Epithelial cell of alveolus of lung (primary cell): Measurements from ENCODE around the gene RANBP1. TPM values are rescaled to one million over a fixed set of nuclear protein-coding genes. Genes with fewer than 3 reads are reported as not detected.

Experiments used
- total RNA-seq: library from RNA; depleted of rRNA; stranded (reverse); fragments of >200 nt; gene quantifications from 2 replicates; pipeline ENCODE4 v1.2.1, GENCODE V29; 2015

Gene RANBP1
- 251 and 446 TPM in 2 replicates for total RNA-seq

GRCh38 chr22:20115691-20116375 lies at the start of gene RANBP1:
Gene RANBP1, plus strand, starts transcription at chr22:20116104. Its CDS starts 81 bp downstream, at chr22:20116185.

GRCh38 chr22:20079745-20080444 lies 36.0 kb upstream of the RANBP1 start, which contains the start of gene DGCR8:
Gene DGCR8, plus strand, starts transcription at chr22:20080241. Its CDS starts 5,723 bp downstream, at chr22:20085964.

GRCh38 chr22:20116951-20117632 lies 1.2 kb downstream of the RANBP1 start, which contains the start of gene TRMT2A:
Gene TRMT2A, minus strand, starts transcription at chr22:20117226. Its CDS starts 320 bp downstream, at chr22:20116906.

GRCh38 chr22:20131597-20131858 lies 15.6 kb downstream of the RANBP1 start, which contains the start of gene ZDHHC8:
Gene ZDHHC8, plus strand, starts transcription at chr22:20131804. Its CDS starts 144 bp downstream, at chr22:20131948.

GRCh38 chr22:20150381-20151275 lies 34.7 kb downstream of the RANBP1 start, which contains the start of gene CCDC188:
Gene CCDC188, minus strand, starts transcription at chr22:20151055. Its CDS starts 69 bp downstream, at chr22:20150986.

Other genes with a start within 250 kb of the RANBP1 start
- 279 and 286 TPM in 2 replicates for gene COMT, start 174.3 kb upstream of the RANBP1 start, total RNA-seq
- gene TXNRD2, start 174.3 kb upstream of the RANBP1 start, total RNA-seq: 14.9 and 21.2 TPM in 2 replicates
- 8.8 and 13.3 TPM in 2 replicates for gene ARVCF, start 99.3 kb upstream of the RANBP1 start, total RNA-seq
- 19.1 and 20.1 TPM in 2 replicates for gene TANGO2, start 95.0 kb upstream of the RANBP1 start, total RNA-seq
- 12.8 and 13.6 TPM in 2 replicates for gene DGCR8, start 35.9 kb upstream of the RANBP1 start, total RNA-seq
- 31.0 and 34.6 TPM in 2 replicates for gene TRMT2A, start 1.1 kb downstream of the RANBP1 start, total RNA-seq
- 13.8 and 33.9 TPM in 2 replicates for gene ZDHHC8, start 15.7 kb downstream of the RANBP1 start, total RNA-seq
- not detected in 2 replicates for gene CCDC188, start 35.0 kb downstream of the RANBP1 start, total RNA-seq
- gene RTN4R, start 152.2 kb downstream of the RANBP1 start, total RNA-seq: 0.32 and 0.91 TPM in 2 replicates
- 65.7 and 76.7 TPM in 2 replicates for gene DGCR6L, start 204.0 kb downstream of the RANBP1 start, total RNA-seq